ENCODE data around the gene SPPL3. TPM values are rescaled to one million over a fixed set of nuclear protein-coding genes. Genes with fewer than 3 reads are reported as not detected.
"Not testable (repeated sequence)": the region's sequence is repeated elsewhere in the genome, so short reads cannot be mapped to it uniquely, and the experiment has no call there.

SPPL3 gene
- total RNA-seq, 2 donors from 2014 or later = 27.6 to 29.7 TPM

DNA sequence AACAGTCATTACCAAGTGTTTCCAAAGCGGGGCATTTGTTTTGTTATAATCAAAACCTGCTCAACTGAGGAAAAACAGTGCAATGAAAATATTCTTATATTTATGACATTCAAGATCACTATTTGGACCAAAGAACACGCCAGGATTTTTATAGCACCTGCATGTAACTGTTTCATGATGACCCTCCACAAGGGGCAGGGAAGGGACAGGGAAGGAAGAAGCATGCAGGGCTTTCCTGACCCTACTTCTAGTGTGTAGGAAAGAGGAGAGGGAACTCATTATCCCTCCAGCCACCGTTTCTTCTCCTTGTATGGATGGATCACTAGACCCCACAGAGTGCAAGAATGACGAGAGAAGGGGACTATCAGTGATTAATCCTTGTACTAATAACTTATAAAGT, 49.4 kb downstream of the SPPL3 start:
- DNase-seq (no peak), ATAC-seq (no peak)
- intact Hi-C loops (cut with DNase I) = no loop called here

- DNase-seq (no peak), ATAC-seq (no peak)
- intact Hi-C loops (cut with DNase I) = no loop called here
These were observed 51.0 kb downstream of the SPPL3 start for GRCh38 chr12:120853188-120853587.

GRCh38 chr12:120851944-120852343, 52.2 kb downstream of the SPPL3 start:
- ATAC-seq (no peak), DNase-seq (no peak)
- intact Hi-C loops (cut with DNase I) = no loop called here

DNA sequence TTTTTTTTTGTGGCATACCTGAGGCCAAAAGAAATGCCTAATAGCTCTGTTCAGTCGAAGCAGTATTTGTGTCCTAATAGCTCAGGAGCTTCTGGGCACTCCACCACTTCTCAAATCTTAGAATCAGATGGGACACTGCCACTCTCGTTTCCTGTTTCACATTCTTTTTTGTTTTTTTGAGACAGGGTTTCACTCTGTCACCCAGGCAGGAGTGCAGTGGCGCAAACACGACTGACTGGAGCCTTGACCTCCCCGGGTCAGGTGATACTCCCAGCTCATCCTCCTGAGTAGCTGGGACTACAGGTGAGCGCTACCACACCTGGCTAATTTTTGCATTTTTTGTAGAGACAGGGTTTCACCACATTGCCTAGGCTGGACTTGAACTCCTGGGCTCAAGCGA, 52.7 kb downstream of the SPPL3 start:
- intact Hi-C loops (cut with DNase I) = no loop called here

DNA sequence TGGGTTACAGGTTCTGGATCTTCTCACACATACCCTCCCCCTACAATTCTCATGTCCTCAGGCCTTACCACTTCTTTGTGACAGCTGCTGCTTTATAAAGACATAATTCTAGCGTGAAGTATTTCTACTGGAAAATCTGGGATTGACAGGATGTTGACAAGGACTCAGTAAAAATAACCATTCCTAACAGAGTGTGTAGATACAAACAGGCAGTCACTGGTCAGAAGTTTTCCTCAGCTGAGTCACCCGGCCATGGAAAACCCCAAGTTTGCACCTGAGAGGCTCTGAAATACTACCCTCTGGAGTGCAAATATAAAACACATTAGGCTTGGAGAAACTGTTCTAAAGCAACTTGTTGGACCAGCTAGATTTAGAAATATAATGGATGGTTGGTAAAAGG, 54.4 kb downstream of the SPPL3 start:
- ATAC-seq (peak; percentile 62 to 73), DNase-seq (no peak)
- intact Hi-C loops (cut with DNase I) = loop anchor here in 1 of 2 donors (5.0 kb wide), 1 partner anchor 72 kb away; no protein-coding TSS in a partner anchor

More for the DNA sequence above, 52.7 kb downstream of the SPPL3 start:
- DNase-seq (no peak), ATAC-seq (no peak)

GRCh38 chr12:120847814-120848213, 56.3 kb downstream of the SPPL3 start:
- intact Hi-C loops (cut with DNase I) = loop anchor here in 1 of 2 donors (5.0 kb wide), 1 partner anchor 71 kb away; no protein-coding TSS in a partner anchor
- DNase-seq = no peak
- no peak for ATAC-seq

DNA sequence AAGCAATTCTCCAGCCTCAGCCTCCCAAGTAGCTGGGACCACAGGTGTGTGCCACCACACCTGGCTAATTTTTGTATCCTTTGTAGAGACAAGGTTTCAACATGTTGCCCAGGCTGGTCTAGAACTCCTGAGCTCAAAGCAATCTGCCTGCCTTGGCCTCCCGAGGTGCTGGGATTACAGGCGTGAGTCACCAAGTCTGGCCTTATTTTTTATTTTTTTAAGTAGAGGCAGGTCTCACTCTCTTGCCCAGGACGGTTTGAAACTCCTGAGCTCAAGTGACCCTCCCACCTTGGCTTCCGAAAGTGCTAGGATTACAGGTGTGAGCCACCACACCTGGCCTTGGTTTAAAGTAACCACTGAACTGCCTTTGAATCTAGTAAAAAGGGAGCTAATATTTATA, 56.8 kb downstream of the SPPL3 start:
- intact Hi-C loops (cut with DNase I) = loop anchor here in 1 of 2 donors (5.0 kb wide), 1 partner anchor 70 kb away; no protein-coding TSS in a partner anchor
- peak in 1 of 2 donors; percentile 35 for ATAC-seq
- DNase-seq = no peak

GRCh38 chr12:120846721-120847120, 57.4 kb downstream of the SPPL3 start:
- intact Hi-C loops (cut with DNase I) = loop anchor here in 1 of 2 donors (5.0 kb wide), 1 partner anchor 69 kb away; no protein-coding TSS in a partner anchor
- DNase-seq (no peak), ATAC-seq (peak; percentile 28 to 39)

GRCh38 chr12:120845696-120846095, 58.5 kb downstream of the SPPL3 start:
- DNase-seq = no peak
- intact Hi-C loops (cut with DNase I) = loop anchor here in 1 of 2 donors (5.0 kb wide), 1 partner anchor 68 kb away; no protein-coding TSS in a partner anchor
- no peak for ATAC-seq

- intact Hi-C loops (cut with DNase I) = loop anchor here in 1 of 2 donors (5.0 kb wide), 1 partner anchor 68 kb away; no protein-coding TSS in a partner anchor
- ATAC-seq (no peak), DNase-seq (no peak)
These were observed 59.2 kb downstream of the SPPL3 start for GRCh38 chr12:120844768-120845449.

- intact Hi-C loops (cut with DNase I) = no loop called here
- DNase-seq (no peak), ATAC-seq (no peak)
These were observed 59.9 kb downstream of the SPPL3 start for GRCh38 chr12:120844297-120844696.

GRCh38 chr12:120843472-120843871, 60.7 kb downstream of the SPPL3 start:
- DNase-seq (no peak), ATAC-seq (no peak)
- intact Hi-C loops (cut with DNase I) = no loop called here

- DNase-seq = no peak
- intact Hi-C loops (cut with DNase I) = no loop called here
- ATAC-seq = no peak
These were observed 61.6 kb downstream of the SPPL3 start for GRCh38 chr12:120842595-120842994.

DNA sequence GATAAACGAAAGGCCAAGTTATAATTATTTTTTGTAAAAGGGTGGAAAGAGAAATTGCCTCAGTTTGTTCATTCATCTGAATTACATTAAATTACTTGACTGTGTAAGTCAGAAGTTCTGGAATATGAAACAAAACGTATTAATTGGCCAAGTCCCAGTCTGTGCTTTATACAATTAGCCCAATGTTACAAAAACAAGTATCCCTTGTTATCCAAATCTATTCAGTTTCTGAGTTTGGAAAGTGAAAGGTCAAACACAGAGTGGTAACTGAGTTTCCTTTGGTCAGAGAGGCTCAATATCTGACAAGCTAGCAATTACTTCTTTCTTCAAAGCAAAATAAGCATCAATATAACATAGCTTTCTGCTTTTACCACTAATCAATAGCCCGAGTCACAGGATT, 62.6 kb downstream of the SPPL3 start:
- intact Hi-C loops (cut with DNase I) = no loop called here
- DNase-seq (no peak), ATAC-seq (no peak)

GRCh38 chr12:120839503-120839902, 64.7 kb downstream of the SPPL3 start:
- no peak for ATAC-seq
- intact Hi-C loops (cut with DNase I) = no loop called here
- DNase-seq = no peak

- DNase-seq; intact Hi-C loops (cut with DNase I); ATAC-seq: not testable (repeated sequence)
These were observed 65.4 kb downstream of the SPPL3 start for GRCh38 chr12:120838629-120839383.

DNA sequence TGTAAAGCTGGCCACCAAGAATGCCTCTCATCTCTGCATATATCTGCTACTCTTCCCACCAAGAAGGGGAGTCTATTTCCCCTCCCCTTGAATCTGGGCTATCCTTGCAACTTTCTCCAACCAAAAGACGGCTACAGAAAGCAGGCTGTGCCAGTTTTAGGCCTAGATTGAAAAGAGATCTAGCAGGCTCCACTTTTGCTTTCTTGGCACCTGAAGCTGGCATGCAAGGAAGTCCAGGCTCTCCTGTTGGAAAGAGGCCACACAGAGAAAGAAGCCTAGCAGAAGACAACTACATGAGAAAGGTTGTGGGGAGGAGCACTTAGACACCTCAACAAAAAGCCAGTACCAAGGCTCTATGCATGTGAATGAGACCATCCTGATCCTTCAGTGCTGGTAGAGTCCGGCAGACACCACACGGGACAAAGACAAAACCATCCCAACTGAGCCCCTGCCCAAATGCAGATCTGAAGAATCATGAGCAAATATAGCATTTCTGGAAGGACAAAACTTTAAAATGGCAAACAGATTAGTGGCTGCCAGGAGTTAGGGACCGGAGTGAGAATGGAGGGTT, 68.0 kb downstream of the SPPL3 start:
- no peak for ATAC-seq
- no peak for DNase-seq
- intact Hi-C loops (cut with DNase I) = no loop called here

GRCh38 chr12:120835657-120836056, 68.5 kb downstream of the SPPL3 start:
- ATAC-seq = no peak
- intact Hi-C loops (cut with DNase I) = no loop called here
- DNase-seq = no peak

DNA sequence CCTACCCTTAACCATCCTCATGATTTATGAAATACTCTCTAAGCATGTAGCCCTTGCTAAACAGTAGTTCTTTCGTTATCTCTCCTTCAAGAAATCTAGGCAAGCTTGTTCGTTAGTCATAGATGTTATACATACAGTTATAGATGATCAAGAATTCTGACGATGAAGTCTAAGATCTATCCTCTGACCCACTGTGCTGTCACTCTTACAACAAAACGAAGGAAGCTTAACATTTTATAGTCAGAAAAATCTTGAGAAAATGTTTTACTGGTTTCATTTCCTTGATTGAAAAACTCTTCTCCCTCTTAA, 68.9 kb downstream of the SPPL3 start:
- DNase-seq (no peak), ATAC-seq (peak in 1 of 2 donors; percentile 77)
- intact Hi-C loops (cut with DNase I) = no loop called here

All from left cardiac atrium (tissue), 4 donors.